Peyer's patch (tissue), 4 donors: ENCODE data around the gene METTL16. TPM values are rescaled to one million over a fixed set of nuclear protein-coding genes. Genes with fewer than 3 reads are reported as not detected.
"Not testable (repeated sequence)": the region's sequence is repeated elsewhere in the genome, so short reads cannot be mapped to it uniquely, and the experiment has no call there.

Experiments used
- DNase-seq, 3 donors: peaks; one replicate each; pipeline ENCODE4 v3.0.0-alpha.2; 2017 to 2019
- H3K27ac ChIP-seq, 4 donors: fragments of 200-600 bp; sonication (generic); one replicate each; pipeline ENCODE4 v1.5.1; 2016 to 2019
- H3K27me3 ChIP-seq, 2 donors: fragments of 200-600 bp; sonication (generic); one replicate each; pipeline ENCODE4 v1.5.1; 2019
- H3K36me3 ChIP-seq, 3 donors: fragments of 200-600 bp; sonication (generic); one replicate each; pipeline ENCODE4 v1.5.1; 2016 to 2019
- H3K4me1 ChIP-seq, 4 donors: fragments of 200-600 bp; sonication (generic); one replicate each; pipeline ENCODE4 v1.5.1; 2016 to 2019
- H3K4me3 ChIP-seq, 4 donors: fragments of 200-600 bp; sonication (generic); 1 replicate in 3 of 4; 2 replicates in 1 of 4; pipeline ENCODE4 v1.5.1; 2016 to 2019; ENCODE audit warnings: mild to moderate bottlenecking in 1 of 4
- H3K9me3 ChIP-seq, 4 donors: fragments of 200-600 bp; sonication (generic); one replicate each; pipeline ENCODE4 v1.5.1; 2016 to 2019; ENCODE audit warnings: mild to moderate bottlenecking in 1 of 4
- CTCF ChIP-seq, 6 experiments: fragments of 450-650 bp in 4 of 6; fragments of 200-600 bp in 2 of 6; sonication (generic) in 1 of 6; IDR thresholded peaks; one replicate each; pipeline ENCODE4 v1.5.1; 2017 to 2019; ENCODE audit warnings: antibody characterized with exemption in 6 of 6, mild to moderate bottlenecking in 3 of 6, moderate library complexity in 1 of 6
- POLR2A ChIP-seq, 2 donors: fragments of 450-650 bp; IDR thresholded peaks; one replicate each; pipeline ENCODE4 v1.5.1; 2017; ENCODE audit warnings: antibody characterized with exemption in 2 of 2, mild to moderate bottlenecking in 2 of 2, moderate library complexity in 2 of 2
- total RNA-seq, 4 donors: library from RNA; depleted of rRNA; stranded (reverse); fragments of >200 nt; gene quantifications; one replicate each; pipeline ENCODE4 v1.1.0, GENCODE V29; 2016

The METTL16 gene
- total RNA-seq, 4 donors from 2014 or later, result 24.0 to 29.7 (median 27.9) TPM

- Histone ChIP-seq H3K36me3 (no peaks in the 10 kb centered on the region), H3K4me1 (peaks cover 0 to 32% (median 0%) of the 10 kb centered on the region in 4 donors), H3K27me3 (no peaks in the 10 kb centered on the region), H3K27ac (no peak overlapping the region), H3K4me3 (no peak overlapping the region), H3K9me3 (no peaks in the 10 kb centered on the region)
- TF ChIP-seq CTCF (IDR thresholded peaks at IDR 0.05) (no peak), POLR2A (IDR thresholded peaks at IDR 0.05) (no peak)
- DNase-seq, result no peak
Observed at GRCh38 chr17:2549392-2550211, 37.9 kb upstream of the METTL16 start.

GRCh38 chr17:2548026-2548425, 36.3 kb upstream of the METTL16 start:
- Histone ChIP-seq H3K27ac (peak overlapping the region in 3 of 4 donors; percentile 65 to 88 (median 85)), H3K4me1 (peaks cover 0 to 32% (median 0%) of the 10 kb centered on the region in 4 donors)
- H3K9me3 ChIP-seq, H3K4me3 ChIP-seq, H3K27me3 ChIP-seq, H3K36me3 ChIP-seq: not testable (repeated sequence)
- TF ChIP-seq POLR2A (IDR thresholded peaks at IDR 0.05), result peak; percentile 59
- peak in 2 of 3 donors; percentile 56 to 69 for DNase-seq

GRCh38 chr17:2547176-2547575, 35.5 kb upstream of the METTL16 start:
- Histone ChIP-seq H3K27me3 (no peaks in the 10 kb centered on the region), H3K4me3 (no peak overlapping the region), H3K4me1 (peaks cover 0 to 36% (median 0%) of the 10 kb centered on the region in 4 donors), H3K27ac (peak overlapping the region in 3 of 4 donors; percentile 65 to 88 (median 85)), H3K9me3 (no peaks in the 10 kb centered on the region), H3K36me3 (no peaks in the 10 kb centered on the region)
- DNase-seq, result no peak
- TF ChIP-seq CTCF (IDR thresholded peaks at IDR 0.05) (peak in 2 of 6 experiments; percentile 15 to 27), POLR2A (IDR thresholded peaks at IDR 0.05) (peak in 1 of 2 donors; percentile 50)

- H3K4me1 ChIP-seq, result peaks cover 0 to 36% (median 0%) of the 10 kb centered on the region in 4 donors
- TF ChIP-seq CTCF (IDR thresholded peaks at IDR 0.05) (no peak), POLR2A (IDR thresholded peaks at IDR 0.05) (peak in 1 of 2 donors; percentile 49)
- peak in 2 of 3 donors; percentile 83 to 87 for DNase-seq
- H3K9me3 ChIP-seq, result no peaks in the 10 kb centered on the region
- H3K27ac ChIP-seq, result peak overlapping the region in 3 of 4 donors; percentile 52 to 88 (median 85)
- H3K36me3 ChIP-seq, result no peaks in the 10 kb centered on the region
- no peaks in the 10 kb centered on the region for H3K27me3 ChIP-seq
- H3K4me3 ChIP-seq, result no peak overlapping the region
Observed at GRCh38 chr17:2545393-2545792, 33.7 kb upstream of the METTL16 start.

- Histone ChIP-seq H3K27me3 (no peaks in the 10 kb centered on the region), H3K36me3 (no peaks in the 10 kb centered on the region), H3K9me3 (no peaks in the 10 kb centered on the region), H3K4me1 (peaks cover 0 to 32% (median 0%) of the 10 kb centered on the region in 4 donors), H3K4me3 (peak overlapping the region in 1 of 4 donors; percentile 14), H3K27ac (peak overlapping the region in 3 of 4 donors; percentile 56 to 94 (median 80))
- TF ChIP-seq CTCF (IDR thresholded peaks at IDR 0.05), result peak in 3 of 6 experiments; percentile 18 to 33 (median 31)
- TF ChIP-seq POLR2A (IDR thresholded peaks at IDR 0.05), result peak; percentile 32 to 67
- peak in 2 of 3 donors; percentile 70 to 81 for DNase-seq
Observed at GRCh38 chr17:2542456-2542855, 30.8 kb upstream of the METTL16 start.

DNA sequence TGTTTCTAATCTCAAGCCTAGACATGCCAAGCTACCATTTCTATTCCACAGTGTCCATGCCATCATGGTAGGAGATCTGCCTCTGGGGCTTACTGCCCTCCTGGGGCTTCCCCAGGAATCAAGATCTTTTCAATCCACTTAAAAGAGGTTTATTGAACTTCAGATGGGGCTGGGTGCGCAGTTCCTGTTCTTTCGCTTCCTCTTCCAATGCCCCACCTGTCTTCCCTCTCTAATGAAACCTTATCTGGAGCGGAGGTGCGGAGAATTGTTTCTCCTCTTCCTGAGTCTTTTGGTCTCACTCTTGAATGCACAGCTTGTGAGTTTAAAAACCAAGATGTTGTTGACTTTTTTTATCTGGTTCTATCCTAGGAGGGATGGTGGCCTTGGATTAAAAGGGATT, 30.4 kb upstream of the METTL16 start:
- peak in 1 of 3 donors; percentile 58 for DNase-seq
- no peak for TF ChIP-seq POLR2A (IDR thresholded peaks at IDR 0.05)
- no peak for TF ChIP-seq CTCF (IDR thresholded peaks at IDR 0.05)
- Histone ChIP-seq H3K9me3 (no peaks in the 10 kb centered on the region), H3K4me3 (peak overlapping the region in 1 of 4 donors; percentile 14), H3K36me3 (no peaks in the 10 kb centered on the region), H3K27me3 (no peaks in the 10 kb centered on the region), H3K27ac (peak overlapping the region in 3 of 4 donors; percentile 56 to 94 (median 80)), H3K4me1 (peaks cover 0 to 28% (median 0%) of the 10 kb centered on the region in 4 donors)

GRCh38 chr17:2537579-2537978, 25.9 kb upstream of the METTL16 start:
- not testable (repeated sequence) for DNase-seq, H3K4me3 ChIP-seq, H3K27me3 ChIP-seq, H3K27ac ChIP-seq, H3K36me3 ChIP-seq, H3K9me3 ChIP-seq, H3K4me1 ChIP-seq
